HG03135 (cell line): ENCODE data around the gene GIPC2.

ENCODE experiments used
- ATAC-seq: cut with Tn5 transposase; IDR thresholded peaks from one replicate; pipeline ENCODE4 v1.9.1; 2021; ENCODE audit warnings: mild to moderate bottlenecking, moderate library complexity; ENCODE audit not compliant: unreplicated experiment

The GIPC2 gene

DNA sequence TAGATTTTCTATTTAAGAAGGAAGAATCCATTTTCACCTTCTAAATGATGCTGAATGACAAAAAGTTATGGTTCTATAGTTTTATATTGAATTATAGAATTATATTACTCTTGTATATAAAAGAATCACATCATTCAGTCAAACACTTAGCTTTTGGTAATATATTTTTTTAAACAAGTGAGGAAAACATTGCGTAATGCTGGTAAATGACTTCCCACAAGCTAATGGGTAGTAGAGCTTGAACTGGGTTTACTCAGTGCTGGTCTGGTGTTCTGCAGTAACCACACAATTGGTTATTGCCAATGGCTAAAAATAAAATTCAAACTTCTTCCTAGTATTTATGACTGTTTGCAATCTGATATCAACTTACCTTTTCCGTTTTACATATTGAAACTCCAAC, 10.6 kb upstream of the GIPC2 start:
- ATAC-seq = no peak

DNA sequence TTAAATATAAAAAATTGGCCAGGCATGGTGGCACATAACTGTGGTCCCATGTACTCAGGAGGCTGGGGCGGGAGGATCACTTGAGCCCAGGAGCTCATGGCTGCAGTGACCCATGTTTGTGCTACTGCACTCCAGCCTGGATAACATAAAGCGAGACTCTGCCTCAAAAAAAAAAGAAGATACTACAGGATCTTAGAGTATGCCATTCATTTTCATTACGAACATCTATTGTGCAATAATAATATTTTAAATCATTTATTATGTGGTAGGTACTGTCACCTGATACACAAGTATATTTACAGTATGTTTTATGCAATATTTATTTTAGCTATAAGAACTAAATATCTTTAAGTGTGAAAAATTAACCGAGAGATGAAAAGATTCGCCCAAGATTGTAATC, 9.3 kb upstream of the GIPC2 start:
- no peak for ATAC-seq

GRCh38 chr1:78038071-78038470, 7.7 kb upstream of the GIPC2 start:
- ATAC-seq = no peak

- no peak for ATAC-seq
These were observed 7.3 kb upstream of the GIPC2 start for GRCh38 chr1:78038491-78038939.

DNA sequence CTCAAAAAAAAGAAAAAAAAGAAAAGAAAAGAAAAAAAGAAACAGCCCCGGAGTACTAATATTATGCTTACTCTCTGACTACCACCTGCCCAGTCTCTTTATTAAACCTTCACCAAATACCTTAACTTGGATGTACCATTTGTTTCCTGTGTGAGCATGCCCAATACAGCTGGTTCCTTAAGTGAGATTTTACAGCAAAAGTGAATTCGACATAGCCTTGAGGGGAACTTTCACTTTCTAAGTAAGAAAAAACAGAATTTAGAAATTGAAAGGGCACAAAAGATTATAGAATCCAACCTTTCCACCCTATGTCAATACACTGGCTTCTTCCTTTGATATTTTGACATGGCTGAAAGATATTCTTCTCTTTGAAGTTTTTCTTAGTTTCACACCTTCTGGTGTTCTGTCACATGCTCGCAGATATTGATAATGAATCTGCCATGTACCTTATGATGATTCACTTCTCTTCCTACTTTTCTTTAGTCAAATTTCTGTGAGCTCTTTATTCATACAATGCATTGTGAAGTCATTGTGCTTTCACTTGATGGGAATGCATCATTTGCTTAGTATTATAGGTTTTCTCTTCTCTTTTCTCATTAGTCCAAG, 5.2 kb upstream of the GIPC2 start:
- ATAC-seq = no peak

GRCh38 chr1:78043436-78043835, 2.3 kb upstream of the GIPC2 start:
- no peak for ATAC-seq

DNA sequence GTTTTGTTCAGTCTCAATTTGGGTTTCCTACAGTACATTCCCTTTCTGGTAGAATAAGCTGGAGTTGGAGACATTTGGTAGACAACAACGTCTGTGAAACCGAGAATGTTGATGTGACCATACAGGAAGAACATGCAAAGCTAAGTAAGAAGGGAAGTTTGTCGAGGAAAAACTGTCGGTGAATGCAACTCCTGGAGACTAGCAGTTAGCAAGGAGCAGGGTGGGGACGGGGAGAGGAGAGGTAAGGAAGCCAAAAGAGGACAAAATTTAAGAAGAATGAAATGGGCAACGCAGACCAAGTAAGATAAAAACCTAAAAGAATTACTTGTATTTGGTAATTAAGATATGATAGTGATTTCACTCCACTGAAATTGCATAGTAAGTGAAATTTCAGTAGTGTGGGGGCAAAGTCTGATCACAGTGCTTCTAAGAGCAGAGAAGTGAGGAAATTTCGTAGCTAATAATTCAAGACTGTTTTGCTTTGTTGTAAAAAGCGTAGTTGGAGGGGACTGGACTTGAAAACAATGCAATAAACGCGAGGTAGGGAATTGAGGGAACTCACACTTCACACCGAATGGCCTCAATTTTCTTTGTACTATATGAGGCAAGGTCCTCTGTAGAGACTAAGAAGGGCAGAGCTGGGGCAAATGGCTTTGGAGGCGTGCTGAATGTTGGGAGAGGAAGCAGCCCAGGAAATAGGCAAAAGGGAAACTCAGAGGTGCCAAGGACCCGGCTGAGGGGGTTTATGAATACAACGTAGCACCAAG, 787 bp upstream of the GIPC2 start:
- ATAC-seq = no peak

- no peak for ATAC-seq
These were observed 222 bp upstream of the GIPC2 start for GRCh38 chr1:78045563-78045925.

DNA sequence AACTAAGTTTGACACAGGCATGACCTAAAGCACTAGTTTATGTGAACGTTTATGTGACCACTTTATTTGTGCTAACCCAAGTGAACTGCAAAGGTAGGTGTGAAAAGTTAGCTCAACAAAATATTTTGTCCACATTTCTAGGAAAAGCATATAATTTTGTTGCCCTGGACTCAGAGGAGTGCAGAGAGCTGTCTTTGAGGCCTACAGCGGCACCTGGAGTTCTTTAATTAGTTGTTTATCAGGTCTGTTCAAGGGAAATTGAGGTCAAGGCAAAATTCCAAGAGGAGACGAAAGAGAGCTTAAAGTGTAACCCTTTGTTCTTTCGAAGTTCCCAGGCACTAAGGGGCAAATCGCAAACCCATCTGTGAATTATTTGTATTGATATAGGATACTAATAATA, 1.3 kb downstream of the GIPC2 start:
- ATAC-seq = no peak

DNA sequence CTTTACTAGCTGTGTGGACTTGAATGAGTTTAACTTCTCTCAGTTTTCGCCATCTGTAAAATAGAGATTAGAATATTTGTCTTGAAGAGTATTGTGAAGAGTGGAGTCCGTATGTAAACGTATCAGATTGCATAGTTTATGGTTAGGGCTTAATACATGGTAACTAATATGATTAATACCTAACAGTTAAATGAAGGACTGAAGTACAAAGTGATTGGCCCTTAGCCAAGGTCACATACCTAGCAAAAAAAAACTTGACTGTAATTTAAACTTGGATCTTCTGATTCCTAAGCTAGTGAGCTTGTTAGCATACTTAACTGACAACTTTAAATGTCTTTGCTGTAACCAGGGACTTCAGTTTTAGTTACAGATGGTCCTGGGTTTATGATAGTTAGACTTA, 1.9 kb downstream of the GIPC2 start:
- no peak for ATAC-seq

DNA sequence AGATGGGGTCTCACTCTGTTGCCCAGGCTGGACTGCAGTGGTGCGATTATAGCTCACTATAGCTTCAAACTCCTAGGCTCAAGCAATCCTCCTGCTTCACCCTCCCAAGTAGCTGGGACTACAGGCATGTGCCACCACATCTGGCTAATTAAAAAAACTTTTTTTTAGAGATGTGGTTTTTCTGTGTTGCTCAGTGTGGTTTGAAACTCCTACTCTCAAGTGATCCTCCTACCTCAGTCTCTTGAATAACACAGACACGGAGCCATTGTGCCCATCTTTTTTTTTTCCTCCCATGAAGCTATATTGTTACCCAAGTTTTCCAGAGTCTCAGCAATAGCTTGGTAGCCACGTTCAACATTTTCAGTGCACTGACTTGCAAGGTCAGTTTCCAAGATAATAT, 2.7 kb downstream of the GIPC2 start:
- ATAC-seq = no peak

DNA sequence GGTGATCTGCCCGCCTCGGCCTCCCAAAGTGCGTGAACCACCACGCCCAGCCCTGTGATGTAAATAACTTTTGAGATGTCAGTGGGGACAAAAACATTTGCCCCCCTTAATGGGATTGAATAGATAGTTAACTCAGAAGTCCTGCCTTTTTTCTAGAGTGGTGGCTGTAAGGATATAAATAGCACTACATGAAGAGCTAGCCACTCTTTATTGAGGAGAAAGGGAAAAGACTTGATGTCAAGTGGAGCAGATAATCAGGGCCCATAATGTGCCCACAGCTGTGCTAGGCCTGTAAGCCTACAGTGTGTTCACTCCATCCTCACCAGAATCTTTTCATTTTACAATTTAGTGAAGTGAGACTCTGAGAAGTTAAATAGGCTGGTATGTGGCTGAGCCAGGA, 3.6 kb downstream of the GIPC2 start:
- no peak for ATAC-seq

DNA sequence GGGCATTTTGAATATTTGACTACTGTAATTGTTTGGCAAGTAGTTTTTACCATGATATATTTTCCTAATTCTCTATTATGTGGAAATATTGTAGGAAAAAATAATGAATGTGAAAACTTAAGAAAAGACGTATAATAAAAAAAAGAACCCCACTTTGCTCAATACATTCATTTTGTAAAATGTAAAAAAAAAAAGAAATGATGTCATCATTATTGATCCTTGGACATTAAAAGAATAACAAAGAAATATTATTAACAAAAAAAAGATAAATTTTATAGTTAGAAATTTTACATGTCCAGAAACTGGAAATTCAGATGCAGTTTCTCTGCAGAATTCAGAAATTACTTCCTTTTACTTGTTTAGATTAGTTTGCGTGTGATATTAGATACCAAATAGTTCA, 5.2 kb downstream of the GIPC2 start:
- ATAC-seq = no peak

DNA sequence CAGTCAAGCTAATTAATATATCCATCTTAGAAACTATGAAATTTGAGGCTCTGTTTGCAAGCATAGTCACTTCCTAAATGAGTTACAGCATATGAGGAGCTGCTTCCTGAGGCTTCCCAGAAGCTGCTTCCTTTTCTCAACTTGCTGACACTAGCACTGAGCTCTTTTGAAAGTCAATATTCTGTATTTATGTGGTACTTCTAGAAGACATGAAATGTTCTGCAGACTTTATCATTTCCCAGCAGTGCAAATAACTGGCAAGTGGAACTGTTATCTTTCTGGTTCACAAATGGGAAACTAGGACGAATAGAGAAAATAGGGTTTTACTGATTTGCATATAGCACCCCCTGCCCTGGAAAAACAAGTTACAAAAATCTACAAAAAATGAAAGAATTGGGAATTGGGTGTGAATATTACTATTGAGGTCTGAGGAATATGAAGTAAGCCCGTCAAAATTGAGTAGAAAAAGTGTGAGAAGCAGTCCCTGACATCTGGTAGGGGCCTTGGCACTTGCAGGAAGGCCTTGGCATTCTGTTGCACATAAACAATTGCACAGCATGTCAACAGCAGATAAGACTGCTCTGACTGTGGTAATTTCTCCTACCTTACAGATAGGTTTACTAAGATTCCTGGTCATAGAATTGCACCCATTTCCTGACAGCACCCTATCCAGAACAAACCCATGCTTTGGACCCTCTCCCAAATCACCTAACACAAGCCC, 7.1 kb downstream of the GIPC2 start:
- no peak for ATAC-seq

DNA sequence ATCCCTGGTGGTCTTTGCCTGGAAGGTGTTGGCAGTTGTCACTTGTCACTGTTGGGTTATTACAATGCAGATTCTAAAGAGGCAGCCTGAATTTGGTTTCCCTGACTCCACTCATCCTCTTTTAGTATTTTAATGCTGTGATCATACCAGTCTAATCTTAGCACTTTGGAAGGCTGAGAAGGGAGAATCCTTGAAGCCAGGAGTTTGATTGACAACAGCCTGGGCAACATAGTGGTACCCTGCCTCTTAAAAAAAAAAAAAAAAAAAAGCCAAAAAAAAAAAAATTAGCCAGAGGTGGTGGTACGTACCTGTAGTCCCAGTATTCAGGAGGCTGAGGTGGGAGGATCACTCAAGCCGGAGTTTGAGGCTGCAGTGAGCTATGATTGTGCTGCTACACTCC, 7.7 kb downstream of the GIPC2 start:
- ATAC-seq = no peak

- ATAC-seq = no peak
These were observed 8.8 kb downstream of the GIPC2 start for GRCh38 chr1:78054559-78054958.

GRCh38 chr1:78054972-78055371, 9.2 kb downstream of the GIPC2 start:
- ATAC-seq = no peak

GRCh38 chr1:78055565-78056132, 9.9 kb downstream of the GIPC2 start:
- ATAC-seq = no peak

GRCh38 chr1:78058670-78059069, 12.9 kb downstream of the GIPC2 start:
- ATAC-seq = no peak

GRCh38 chr1:78060857-78061563, 15.2 kb downstream of the GIPC2 start:
- ATAC-seq = peak; percentile 74

- no peak for ATAC-seq
These were observed 16.2 kb downstream of the GIPC2 start for GRCh38 chr1:78061825-78062523.
